ENCODE results near the gene NBAS.

The NBAS gene

DNA sequence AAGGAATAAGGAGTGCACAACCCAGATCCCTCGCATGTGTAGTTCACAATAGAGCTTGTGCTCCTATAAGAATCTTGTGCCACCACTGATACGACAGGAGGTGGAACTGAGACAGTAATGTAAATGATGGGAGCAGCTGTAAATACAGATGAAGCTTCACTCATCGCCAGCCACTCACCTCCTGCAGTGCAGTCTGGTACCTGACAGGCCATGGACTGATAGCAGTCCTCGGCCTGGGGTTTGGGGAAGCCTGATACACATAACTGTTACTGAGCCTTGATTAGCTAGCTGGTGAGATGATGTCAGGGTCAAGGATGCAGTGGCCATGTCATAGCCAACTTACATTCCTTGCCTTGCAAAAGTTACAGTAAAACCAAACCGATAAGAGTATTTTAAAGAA lies 376.6 kb downstream of the NBAS start:
- FAIRE-seq (no peak), DNase-seq (ENCODE audit: insufficient read length, low spot score) (no peak)

DNA sequence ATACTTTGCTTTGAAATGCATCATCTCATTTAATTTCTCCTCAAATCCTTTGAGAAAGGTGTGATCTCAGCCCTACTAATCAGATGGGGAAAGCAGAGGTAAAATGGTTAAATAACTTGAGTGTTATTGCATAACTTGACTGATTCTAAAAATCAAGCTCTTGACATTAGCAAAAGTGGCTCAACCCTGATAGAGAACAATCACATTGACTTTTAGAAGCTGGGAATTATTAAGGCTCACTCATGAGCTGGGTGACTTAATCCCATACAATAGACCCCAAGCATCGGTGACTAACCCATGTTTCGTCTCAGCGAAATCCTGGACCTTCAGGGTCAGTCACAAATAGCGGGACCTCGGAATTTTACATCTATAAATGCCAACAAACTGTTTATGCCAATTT lies 378.9 kb downstream of the NBAS start:
- no peak for DNase-seq (ENCODE audit: insufficient read length, low spot score)
- no peak for FAIRE-seq

DNA sequence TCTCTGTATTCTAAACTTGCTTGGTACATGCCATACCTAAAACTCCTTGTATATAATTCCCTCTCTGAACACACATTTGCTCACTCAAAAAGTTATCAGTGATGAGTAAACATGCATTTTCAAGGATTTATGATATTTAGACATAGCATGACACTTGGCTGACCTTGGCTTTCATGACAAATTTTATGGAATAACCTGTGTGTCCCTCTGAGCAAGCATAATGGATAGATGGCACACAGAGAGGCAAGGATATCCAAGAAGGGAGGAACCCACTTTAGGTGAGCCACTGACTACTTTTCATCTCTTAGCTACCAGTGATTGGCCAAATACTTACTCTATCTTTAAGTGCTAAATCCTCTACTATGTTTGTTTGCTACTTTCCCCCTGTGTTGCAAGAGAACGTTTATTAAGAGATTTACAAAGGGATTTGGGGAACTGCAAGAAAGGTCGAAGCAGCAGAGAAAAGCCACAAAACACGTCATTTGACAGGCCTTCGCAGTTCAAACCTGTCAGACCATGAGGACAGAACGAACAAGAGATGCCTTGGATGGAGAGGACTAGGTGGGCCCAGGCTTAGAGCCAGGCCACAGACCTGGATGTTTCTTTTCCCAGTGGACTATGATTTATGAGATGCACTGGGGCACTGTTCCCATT lies 379.9 kb downstream of the NBAS start:
- DNase-seq (ENCODE audit: insufficient read length, low spot score) (no peak), FAIRE-seq (no peak)

DNA sequence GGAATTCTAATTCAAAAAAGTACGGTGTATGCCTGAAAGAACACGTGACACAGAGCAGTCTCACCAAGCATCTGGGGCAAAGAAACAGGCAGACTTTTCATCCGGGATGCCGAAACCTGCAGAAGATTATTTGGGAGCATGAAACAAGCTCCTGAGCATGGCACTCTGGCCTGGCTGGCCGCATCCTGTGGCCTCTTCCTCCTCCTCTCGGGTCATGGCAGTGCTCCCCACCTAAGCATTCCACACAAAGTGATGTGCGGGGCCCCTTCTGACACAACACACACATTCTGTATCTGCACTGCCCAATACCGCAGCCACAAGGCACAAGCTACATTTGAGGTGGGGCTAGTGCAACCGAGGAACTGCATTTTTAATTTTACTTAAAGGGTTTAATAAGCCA lies 380.8 kb downstream of the NBAS start:
- no peak for FAIRE-seq

DNA sequence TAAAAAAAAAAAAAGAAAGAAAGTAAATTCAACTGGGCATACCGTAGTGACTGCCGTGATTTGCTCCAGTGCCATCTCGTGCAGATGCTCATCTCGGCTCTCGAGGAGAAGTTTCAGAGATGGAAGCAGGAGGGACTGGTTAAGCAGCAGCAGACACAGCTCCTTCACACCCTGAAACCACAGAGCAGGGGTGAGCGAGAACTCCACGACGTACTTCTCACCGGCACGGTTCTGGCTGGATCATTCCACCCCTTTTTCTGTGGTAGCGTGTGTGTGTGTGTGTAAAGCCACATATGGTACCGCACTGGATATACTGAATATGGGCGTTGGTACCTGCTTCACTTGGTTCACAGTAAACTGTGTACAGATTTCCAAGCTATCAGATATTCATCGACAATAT lies 382.2 kb downstream of the NBAS start:
- no peak for FAIRE-seq

More for the DNA sequence above, 380.8 kb downstream of the NBAS start:
- no peak for DNase-seq (ENCODE audit: insufficient read length, low spot score)

DNA sequence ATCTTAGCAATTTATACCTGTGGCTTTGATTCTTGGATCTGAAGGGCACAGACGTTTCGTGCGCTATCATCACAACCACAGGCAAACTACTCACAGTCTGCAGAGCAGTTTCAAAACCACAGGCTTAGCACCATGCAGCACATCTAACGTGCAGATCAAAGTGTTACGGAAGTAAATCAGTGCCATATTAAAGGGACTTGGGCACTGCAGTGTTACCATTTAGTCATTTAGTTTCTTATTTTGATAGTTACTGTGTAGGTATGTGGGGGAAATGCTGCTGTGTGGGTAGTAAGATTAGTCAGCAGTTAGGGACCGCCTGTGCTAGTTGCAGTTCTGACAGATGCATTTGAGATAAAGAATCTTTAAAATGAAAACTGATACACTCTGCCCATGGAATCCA lies 384.0 kb downstream of the NBAS start:
- peak; percentile 29 for DNase-seq (ENCODE audit: insufficient read length, low spot score)
- FAIRE-seq: peak; percentile 90

More for the DNA sequence above, 382.2 kb downstream of the NBAS start:
- DNase-seq (ENCODE audit: insufficient read length, low spot score): no peak

DNA sequence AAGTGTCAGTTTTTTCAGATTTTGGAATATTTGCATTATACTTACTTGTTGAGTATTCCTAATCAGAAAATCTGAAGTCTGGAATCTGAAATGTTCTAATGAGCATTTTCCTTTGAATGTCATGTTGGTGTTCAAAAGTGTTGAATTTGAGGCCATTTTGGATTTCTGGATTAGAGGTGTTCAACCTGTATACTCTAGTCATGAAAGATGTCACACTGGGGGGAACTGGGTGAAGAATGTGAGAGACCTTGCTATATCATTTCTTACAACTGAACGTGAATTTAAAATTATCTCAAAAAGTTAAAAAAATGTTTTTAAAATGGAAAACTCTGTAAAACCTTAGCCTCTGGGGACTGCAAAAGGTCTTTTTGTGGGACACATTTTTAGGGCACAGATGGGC lies 384.5 kb downstream of the NBAS start:
- FAIRE-seq (no peak), DNase-seq (ENCODE audit: insufficient read length, low spot score) (no peak)

DNA sequence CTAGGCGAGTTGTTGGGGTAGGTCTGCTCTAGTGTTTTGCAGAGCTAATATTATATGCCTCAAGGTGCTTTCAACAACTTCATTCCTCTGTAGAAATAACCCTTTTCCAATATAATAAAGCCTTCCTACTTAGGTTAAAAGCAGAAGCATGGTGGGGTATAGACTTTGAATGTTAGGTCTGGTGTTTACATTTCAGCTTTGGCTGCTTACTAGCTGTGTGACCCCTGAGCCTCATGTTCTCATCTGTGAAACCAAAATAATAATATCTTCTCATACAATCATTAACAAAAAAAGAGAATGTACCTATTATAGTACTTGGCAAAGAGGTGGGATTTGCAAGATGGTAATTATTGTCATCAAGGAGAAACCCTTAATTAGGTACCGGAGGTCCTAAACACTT lies 386.6 kb downstream of the NBAS start:
- DNase-seq (ENCODE audit: insufficient read length, low spot score) (no peak), FAIRE-seq (no peak)

DNA sequence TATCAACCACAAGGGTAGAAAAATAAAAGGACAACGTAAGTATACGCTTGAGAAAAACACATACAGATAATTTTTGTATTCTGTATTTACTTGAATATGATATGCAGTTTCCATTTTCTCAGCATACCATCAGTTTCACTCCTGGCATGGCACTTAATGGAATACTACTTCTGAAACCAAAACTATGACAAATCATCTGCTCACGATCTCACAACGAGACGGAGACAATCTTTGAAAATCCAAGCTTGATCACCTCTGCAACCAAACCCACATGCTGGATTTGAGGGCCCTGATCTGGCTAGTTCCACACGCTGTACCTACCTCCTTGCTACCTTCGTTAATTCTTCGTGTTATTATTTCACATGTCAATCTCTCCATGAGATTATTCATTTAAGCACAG lies 387.6 kb downstream of the NBAS start:
- FAIRE-seq: no peak
- no peak for DNase-seq (ENCODE audit: insufficient read length, low spot score)

DNA sequence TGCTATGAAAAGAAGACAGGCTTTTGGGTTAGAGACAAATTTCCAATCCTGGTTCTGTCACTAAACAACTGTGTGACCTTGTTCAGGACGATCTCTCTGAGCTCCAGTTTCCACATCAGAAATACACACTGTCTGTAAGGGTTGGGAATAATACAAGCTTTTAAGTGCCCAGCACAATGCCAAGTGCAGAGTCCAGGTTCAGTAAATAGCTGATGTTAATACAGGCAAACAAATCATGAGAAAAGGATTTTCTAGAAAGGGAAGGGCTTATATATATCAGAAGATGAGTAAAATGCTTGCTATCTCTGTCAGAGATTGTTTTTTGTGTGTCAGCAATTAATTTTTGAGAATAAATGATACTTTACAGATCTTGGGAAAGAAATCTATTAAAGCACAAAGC lies 388.3 kb downstream of the NBAS start:
- FAIRE-seq (no peak), DNase-seq (ENCODE audit: insufficient read length, low spot score) (no peak)

DNA sequence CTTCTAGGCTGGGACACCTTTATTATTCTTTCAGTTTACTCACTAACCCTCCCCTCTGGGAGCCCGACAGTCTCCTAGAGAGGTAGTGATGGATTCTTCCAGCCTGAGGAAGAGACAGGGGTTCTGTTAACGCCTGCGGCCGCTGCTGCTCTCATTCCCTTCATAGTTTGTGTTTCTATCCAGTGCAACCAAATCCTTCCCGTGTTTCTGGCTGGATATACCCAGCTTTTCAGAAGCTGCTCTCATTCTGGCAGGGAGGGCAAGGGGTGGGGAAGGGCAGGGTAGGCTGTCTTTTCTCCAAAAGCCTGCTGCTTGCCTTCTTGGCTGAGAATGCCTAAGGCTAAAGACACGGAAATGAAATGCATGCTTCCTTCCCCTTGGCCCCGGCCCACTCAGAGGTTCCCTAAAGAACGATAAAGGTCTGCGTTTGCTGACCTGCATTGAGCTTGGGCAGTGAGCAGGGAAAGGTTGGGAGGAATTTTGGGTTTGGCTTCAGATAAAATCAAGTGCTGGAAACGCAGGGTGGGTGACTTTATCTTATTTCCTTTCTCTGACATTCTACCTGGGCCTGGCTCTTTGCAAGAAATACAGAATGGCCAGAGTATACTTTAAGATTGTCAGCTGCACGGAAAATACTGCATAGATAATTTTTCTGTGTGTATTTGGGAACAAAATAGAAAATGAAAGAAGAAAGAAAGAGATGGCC lies 390.9 kb downstream of the NBAS start:
- FAIRE-seq (no peak), DNase-seq (ENCODE audit: insufficient read length, low spot score) (no peak)

DNA sequence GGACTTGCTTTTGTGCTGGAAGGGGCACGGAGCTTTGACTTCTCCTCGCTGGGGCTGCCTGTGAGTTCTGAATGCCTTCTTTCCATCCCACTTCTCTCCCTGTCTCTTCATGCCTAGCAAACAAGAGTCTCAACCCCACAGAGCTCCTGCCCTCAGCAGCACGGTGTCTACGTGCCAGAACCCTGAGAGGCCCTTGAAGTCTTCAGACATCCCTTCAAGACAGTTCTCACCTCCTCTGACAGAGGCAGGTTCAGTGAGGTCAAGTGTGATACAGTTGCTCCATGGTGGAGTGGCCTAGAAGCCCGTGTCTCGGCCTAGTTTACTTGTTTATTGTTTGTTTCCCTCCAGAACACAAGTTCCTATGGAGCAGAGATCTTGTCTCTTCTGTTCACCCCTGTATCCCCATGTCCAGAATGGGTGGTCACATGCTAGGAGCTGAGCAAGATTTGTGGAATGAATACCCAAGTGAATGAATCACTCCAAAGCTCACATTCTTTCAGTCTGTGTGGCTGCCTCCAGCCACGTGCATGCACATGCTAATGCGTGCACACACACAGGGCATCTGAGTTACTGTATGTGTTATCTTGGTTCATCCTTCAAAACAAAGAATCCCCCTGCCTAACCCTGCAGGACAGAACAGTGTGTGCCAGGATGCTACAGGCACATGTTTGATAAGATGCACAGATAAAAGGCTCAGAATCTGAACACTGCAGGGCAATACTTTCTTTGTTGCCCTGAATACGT lies 391.6 kb downstream of the NBAS start:
- FAIRE-seq: no peak
- DNase-seq (ENCODE audit: insufficient read length, low spot score): no peak

DNA sequence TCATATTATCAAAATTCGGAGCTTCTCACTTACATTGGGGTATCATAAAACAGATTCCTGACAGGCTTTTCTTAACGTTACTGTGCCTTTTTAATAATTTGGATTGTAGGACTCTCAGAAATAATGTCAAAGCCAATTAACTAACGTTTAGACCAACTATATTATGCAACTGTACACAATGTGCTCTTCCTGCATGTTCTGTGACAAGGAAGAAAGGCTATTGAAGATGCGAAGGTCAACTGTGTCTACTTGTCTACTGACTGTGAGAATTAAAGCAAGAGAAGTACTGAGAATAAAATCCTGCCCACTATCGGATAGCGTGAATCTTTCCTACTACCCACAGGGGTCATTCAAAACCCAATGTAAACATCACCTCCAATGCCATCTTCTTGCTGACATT lies 393.0 kb downstream of the NBAS start:
- FAIRE-seq (no peak), DNase-seq (ENCODE audit: insufficient read length, low spot score) (no peak)

DNA sequence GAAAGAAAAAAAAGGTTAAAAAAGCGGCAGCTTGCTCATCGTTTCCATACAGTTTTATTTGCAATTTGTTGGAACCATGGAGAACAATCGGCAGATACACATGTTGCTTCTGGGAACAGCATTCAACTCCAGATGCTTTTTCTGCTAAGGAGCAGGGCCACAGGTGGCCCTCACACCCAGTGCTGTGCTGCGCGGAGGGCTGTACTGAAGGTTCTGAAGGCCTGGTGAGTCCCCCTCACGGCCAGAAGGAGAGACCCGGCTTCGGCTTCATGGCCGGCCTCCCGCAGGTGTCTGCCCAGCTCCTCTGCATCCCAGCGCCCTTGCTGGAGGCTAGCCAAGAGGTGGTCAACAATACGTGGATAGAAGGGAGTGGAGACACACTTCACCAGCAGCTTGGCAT lies 394.3 kb downstream of the NBAS start:
- DNase-seq (ENCODE audit: insufficient read length, low spot score) (no peak), FAIRE-seq (no peak)

DNA sequence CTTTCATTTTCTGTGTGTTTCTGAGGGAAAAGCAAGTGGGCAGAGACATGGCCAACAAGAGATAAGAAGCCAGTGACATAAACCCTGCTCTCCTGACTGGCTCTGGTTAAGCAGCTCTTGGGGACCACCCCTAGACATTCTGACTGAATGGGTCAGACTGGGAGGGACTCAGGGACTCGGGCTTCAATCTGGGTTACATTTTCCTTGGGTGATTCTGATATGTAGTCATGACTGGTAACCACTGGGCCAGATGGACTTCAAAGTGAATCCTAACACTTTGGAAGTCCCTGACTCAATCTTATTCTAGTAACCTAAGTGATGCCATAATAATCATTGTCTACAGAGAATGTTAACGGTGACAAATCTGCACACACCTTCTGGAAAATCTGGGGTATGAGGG lies 397.8 kb downstream of the NBAS start:
- FAIRE-seq (no peak), DNase-seq (ENCODE audit: insufficient read length, low spot score) (no peak)

DNA sequence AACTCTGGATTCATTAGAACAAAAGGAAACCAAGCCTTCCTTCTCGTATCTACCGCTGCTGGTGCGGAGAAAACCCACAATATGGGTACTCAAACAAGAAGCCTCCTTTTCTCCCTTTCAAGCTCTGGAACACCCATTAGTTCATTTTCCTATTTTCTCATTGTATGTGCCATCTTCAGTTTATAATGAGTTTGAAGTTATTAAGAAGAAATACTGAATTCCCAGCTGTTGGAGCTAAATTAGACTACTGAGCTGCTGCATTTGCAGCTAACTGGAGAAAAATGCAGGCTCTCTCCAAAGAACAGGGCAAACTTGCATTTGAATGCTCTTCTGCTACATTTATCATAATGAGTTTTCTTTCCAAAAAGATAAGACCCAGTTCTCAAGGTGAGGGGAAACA lies 398.5 kb downstream of the NBAS start:
- no peak for DNase-seq (ENCODE audit: insufficient read length, low spot score)
- FAIRE-seq: no peak

DNA sequence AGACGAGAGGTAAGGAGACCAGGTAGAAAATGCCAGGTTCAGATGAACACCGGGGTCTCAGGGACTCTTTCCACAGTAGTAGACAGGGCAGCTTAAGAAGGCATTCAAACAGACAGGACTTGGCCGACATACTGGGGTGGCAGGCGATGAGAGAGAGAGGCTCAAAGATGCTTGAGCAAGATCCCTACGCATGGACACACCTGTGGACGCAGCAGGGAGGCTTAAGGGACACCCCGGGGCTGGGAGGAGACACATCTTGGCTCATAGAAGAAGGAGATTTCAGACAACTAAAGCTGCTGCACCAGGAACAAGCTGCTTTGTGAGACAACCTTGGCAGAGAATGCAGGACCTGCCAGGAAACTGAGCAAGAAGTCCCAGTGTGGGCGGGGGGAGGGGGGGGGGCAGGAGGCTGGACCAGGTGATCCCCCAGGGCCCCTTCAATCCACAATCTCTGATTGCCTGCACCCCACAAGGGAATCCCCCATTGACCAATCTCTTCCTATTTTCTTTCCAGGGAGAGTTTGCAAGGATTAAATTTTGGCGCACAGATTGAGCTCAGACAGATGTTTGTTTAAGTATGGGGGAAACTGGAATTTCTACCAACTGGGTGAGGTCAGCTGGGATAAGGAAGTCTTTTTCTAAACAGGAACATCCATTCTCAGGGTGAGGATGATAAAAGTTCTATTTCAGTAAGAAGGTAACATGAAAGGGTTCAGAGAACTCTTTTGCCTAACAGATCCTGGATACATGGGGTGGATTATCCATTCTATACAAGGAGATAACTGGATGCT lies 400.7 kb downstream of the NBAS start:
- DNase-seq (ENCODE audit: insufficient read length, low spot score): no peak
- FAIRE-seq: no peak

DNA sequence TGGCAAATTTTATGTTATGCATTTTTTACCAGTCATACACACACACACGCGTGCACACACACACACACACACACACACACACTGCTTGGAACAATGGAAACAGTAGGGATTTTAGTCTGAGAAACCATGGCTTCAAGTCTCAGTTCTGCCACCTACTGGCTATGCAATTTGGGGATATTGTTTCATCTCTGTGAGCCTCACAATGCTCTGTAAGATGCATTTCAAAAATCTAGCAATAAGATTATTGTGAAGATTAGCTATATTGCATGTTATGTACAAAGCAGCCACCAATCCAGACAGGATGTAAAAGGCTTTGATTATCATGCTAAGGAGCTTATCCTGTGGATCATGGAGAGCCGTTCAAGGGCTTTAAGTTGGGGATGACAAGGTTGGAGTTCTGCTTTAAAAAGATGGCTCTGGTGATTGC lies 401.4 kb downstream of the NBAS start:
- peak; percentile 11 for FAIRE-seq

DNA sequence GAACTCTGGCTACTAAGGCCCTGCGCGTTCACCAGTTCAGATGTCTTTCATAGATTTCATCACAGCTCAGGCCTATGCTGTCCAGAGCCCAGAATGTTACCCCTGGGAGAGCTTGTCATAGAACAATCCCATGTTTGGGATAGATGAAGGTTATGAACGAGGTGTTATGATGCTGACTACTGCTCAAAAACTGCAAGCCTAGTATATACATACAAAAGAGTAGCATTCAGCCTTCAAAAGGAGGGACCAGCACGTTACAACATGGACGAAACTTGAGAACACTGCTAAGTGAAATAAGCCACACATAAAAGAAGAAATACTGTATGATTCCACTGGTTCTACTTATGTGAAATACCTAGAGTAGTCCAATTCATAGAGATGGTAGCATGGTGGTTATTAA lies 401.9 kb downstream of the NBAS start:
- no peak for DNase-seq (ENCODE audit: insufficient read length, low spot score)
- no peak for FAIRE-seq

More for the DNA sequence above, 401.4 kb downstream of the NBAS start:
- DNase-seq (ENCODE audit: insufficient read length, low spot score): no peak

DNA sequence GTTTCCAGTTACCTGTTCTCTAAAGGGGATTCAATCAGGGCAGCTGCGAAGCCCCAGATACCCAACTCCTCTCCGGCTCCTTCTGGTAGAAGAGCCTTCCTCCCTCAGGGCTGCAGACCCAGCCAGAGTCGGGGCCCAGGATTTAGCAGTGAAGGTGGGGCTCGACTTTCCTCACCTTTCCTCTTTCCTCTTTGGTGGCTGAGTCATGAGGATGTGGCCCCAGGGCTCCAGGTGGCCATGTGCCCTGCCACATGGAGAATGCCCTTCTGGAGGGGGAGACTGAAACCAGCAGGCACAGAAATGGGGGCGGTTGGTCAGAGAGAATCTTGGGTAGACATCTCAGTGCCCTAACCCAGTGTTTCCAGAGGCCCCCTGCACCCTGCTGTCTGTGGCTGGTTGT lies 402.6 kb downstream of the NBAS start:
- FAIRE-seq (no peak), DNase-seq (ENCODE audit: insufficient read length, low spot score) (no peak)

DNA sequence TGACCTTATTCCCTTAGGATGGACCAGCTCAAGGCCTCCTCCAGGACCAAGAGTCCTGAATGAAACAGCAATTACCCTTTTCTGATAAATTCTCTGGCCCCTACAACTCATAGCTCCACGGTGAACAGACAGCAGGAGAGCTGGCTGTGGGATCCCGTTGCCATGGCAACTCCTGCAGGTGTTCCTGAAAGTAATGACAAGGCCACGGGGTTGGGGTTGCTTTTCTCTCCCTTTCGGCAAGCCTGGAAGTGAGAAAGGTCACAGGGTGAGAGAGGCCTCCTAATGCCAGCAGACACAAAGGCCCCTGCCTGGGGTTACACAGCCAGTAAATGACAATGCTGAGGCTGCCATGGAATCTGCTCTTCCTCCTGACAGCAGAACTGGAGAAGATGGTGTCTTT lies 403.0 kb downstream of the NBAS start:
- FAIRE-seq (no peak), DNase-seq (ENCODE audit: insufficient read length, low spot score) (no peak)
